HepG2 (cell line): ENCODE data around the gene USP2. TPM values are rescaled to one million over a fixed set of nuclear protein-coding genes. Genes with fewer than 3 reads are reported as not detected.

Source experiments
- ATAC-seq: fragments of 200-7000 bp; cut with Tn5 transposase; 3 replicates; pipeline ENCODE4 v1.9.1; 2020; ENCODE audit warnings: mild to moderate bottlenecking, moderate library complexity
- BruUV-seq: library from RNA; stranded (reverse); fragments of 400-500 nt; replicated peaks from 2 replicates; lab custom pipeline; 2021; lab: Mats Ljungman, UMichigan
- CTCF ChIA-PET: fragments of 300-600 bp; formaldehyde crosslinking; extraction: SDS; loops from one replicate; lab custom pipeline; 2021; ENCODE audit warnings: low total read pairs, inconsistent platforms, low intra/inter-chr PET ratio; lab: Yijun Ruan, JAX
- POLR2A ChIA-PET: fragments of 350-600 bp; sonication (Branson Sonifier 250); formaldehyde crosslinking; loops from one replicate; lab custom pipeline; 2020; ENCODE audit warnings: antibody characterized with exemption, inconsistent platforms; lab: Yijun Ruan, JAX
- DNase-seq: peaks from one replicate; pipeline ENCODE4 v3.0.0-alpha.2; 2015; ENCODE audit warnings: low spot score
- FAIRE-seq: peaks from 3 replicates; lab custom pipeline; 2011; peaks lifted over from hg19 to GRCh38; lab: Jason Lieb, UNC
- H2AFZ ChIP-seq: one replicate; pipeline ENCODE4 v1.6.1; 2011; ENCODE audit warnings: low read length, inconsistent platforms
- H3K27ac ChIP-seq: fragments of 300-600 bp; 3 replicates; pipeline ENCODE4 v1.8.0; 2011; ENCODE audit warnings: mixed run types, mild to moderate bottlenecking, mixed read lengths, low read length, inconsistent platforms; ENCODE audit not compliant: insufficient read depth; ENCODE audit errors: extremely low read length
- H3K27me3 ChIP-seq, 2 experiments: fragments of 200-600 bp in 1 of 2; 2 replicates in 1 of 2; 3 replicates in 1 of 2; pipeline versions ENCODE4 v1.6.0 to v1.8.0; 2011; ENCODE audit warnings: low read length in 2 of 2, mild to moderate bottlenecking in 2 of 2, moderate library complexity in 2 of 2, inconsistent platforms in 1 of 2; ENCODE audit not compliant: insufficient read depth in 2 of 2, control insufficient read depth in 1 of 2
- H3K36me3 ChIP-seq, 2 experiments: fragments of 200-600 bp in 1 of 2; replicated peaks in 1 of 2; 2 replicates in 1 of 2; 3 replicates in 1 of 2; pipeline versions ENCODE4 v1.5.1 to v1.8.0; 2011; ENCODE audit warnings: low read length in 2 of 2, inconsistent platforms in 1 of 2; ENCODE audit not compliant: insufficient read depth in 2 of 2, control insufficient read depth in 1 of 2
- H3K4me1 ChIP-seq: 2 replicates; pipeline ENCODE4 v1.5.1; 2012; ENCODE audit warnings: low read length, inconsistent platforms; ENCODE audit not compliant: insufficient read depth
- H3K4me2 ChIP-seq: 2 replicates; pipeline ENCODE4 v1.6.0; 2011; ENCODE audit warnings: low read depth, low read length, inconsistent platforms
- H3K4me3 ChIP-seq, 3 experiments: fragments of 200-600 bp in 1 of 3; sonication (generic), shearing (Covaris generic) in 1 of 3; replicated peaks in 1 of 3; 2 replicates each; pipeline ENCODE4 v1.5.1; 2011 to 2016; ENCODE audit warnings: low read length in 3 of 3, inconsistent platforms in 2 of 3, low read depth in 2 of 3, mild to moderate bottlenecking in 2 of 3, control low read depth in 1 of 3, mixed read lengths in 1 of 3; ENCODE audit not compliant: insufficient read depth in 1 of 3
- H3K79me2 ChIP-seq: one replicate; pipeline ENCODE4 v1.6.1; 2011; ENCODE audit warnings: low read length, inconsistent platforms; ENCODE audit not compliant: insufficient read depth
- H3K9ac ChIP-seq: 2 replicates; pipeline ENCODE4 v1.6.0; 2011; ENCODE audit warnings: mild to moderate bottlenecking, low read depth, low read length, inconsistent platforms; ENCODE audit not compliant: insufficient read depth
- H3K9me3 ChIP-seq: 2 replicates; pipeline ENCODE4 v1.5.1; 2012; ENCODE audit warnings: mild to moderate bottlenecking, low read length
- H4K20me1 ChIP-seq: 2 replicates; pipeline ENCODE4 v1.6.0; 2011; ENCODE audit warnings: inconsistent platforms, mild to moderate bottlenecking, low read length, moderate library complexity; ENCODE audit not compliant: insufficient read depth
- AGO2 ChIP-seq: fragments of 200-400 bp; formaldehyde crosslinking; optimal IDR thresholded peaks from 2 replicates; pipeline ENCODE3; 2017; ENCODE audit warnings: mild to moderate bottlenecking, low read depth, low read length, moderate library complexity
- CBX2 ChIP-seq, 2 experiments: fragments of 200-600 bp in 1 of 2; sonication (generic); formaldehyde crosslinking in 1 of 2; IDR thresholded peaks; 2 replicates each; pipeline versions ENCODE4 v1.7.0 to v1.8.1; 2018 to 2022; ENCODE audit warnings: low read depth in 2 of 2, low read length in 1 of 2, mild to moderate bottlenecking in 1 of 2, missing genetic modification reagents in 1 of 2
- IKZF1 ChIP-seq: fragments of 450-650 bp; IDR thresholded peaks from 2 replicates; pipeline ENCODE4 v1.7.1; 2016
- KLF9 ChIP-seq: IDR thresholded peaks from 2 replicates; pipeline ENCODE4 v1.6.1; 2016; ENCODE audit warnings: low read depth
- NFKBIZ ChIP-seq: IDR thresholded peaks from 2 replicates; pipeline ENCODE4 v1.6.1; 2018; ENCODE audit warnings: missing genetic modification reagents, missing compliant biosample characterization
- SIX4 ChIP-seq: sonication (generic); formaldehyde crosslinking; IDR thresholded peaks from 2 replicates; pipeline ENCODE4 v1.4.0; 2020; ENCODE audit warnings: missing genetic modification reagents
- SRSF1 ChIP-seq: fragments of 200-400 bp; formaldehyde crosslinking; optimal IDR thresholded peaks from 2 replicates; pipeline ENCODE3; 2017; ENCODE audit warnings: mild to moderate bottlenecking, low read depth, low read length, moderate library complexity
- ZNF317 ChIP-seq: sonication (generic); formaldehyde crosslinking; IDR thresholded peaks from 2 replicates; pipeline ENCODE4 v1.5.0; 2020; ENCODE audit warnings: mild to moderate bottlenecking, missing genetic modification reagents
- ZNF615 ChIP-seq: sonication (generic); formaldehyde crosslinking; IDR thresholded peaks from 2 replicates; pipeline ENCODE4 v1.5.0; 2020; ENCODE audit warnings: mild to moderate bottlenecking, missing genetic modification reagents, borderline replicate concordance
- WGBS: methylation state at CpG from one replicate; pipeline ENCODE4 v1.1.6; 2017; ENCODE audit warnings: low lambda C conversion rate; 5-methylcytosine and 5-hydroxymethylcytosine counted together
- in situ Hi-C: cut with HindIII; loops from 2 replicates; pipeline ENCODE4 v1.10.0; 2017; ENCODE audit warnings: low pct_unique_long_range_greater_than_20kb; ENCODE audit not compliant: extremely low pct_ligation_motif_present
- intact Hi-C: fragments of 100-400 bp; cut with micrococcal nuclease; formaldehyde crosslinking; loops from one replicate; pipeline ENCODE4 v1.10.0; 2022; ENCODE audit not compliant: unreplicated experiment
- polyA plus RNA-seq, 8 experiments: library from polyadenylated mRNA; depleted of rRNA in 3 of 8; stranded (reverse) in 7 of 8; unstranded in 1 of 8; fragments of >200 nt; fragmentation: Illumina TruSeq in 4 of 8; extraction: Trizol in 4 of 8; gene quantifications; 2 replicates each; pipeline versions ENCODE4 v1.2.1 to v1.2.3, GENCODE V29; 2011 to 2016; ENCODE audit warnings: low read depth in 4 of 8, missing spikeins in 1 of 8, mixed read lengths in 1 of 8; ENCODE audit not compliant: insufficient read depth in 1 of 8
- total RNA-seq, 5 experiments: library from RNA; depleted of rRNA; stranded (reverse); fragments of >200 nt; fragmentation: Illumina TruSeq; extraction: Trizol; gene quantifications; 2 replicates each; pipeline ENCODE4 v1.2.3, GENCODE V29; 2016; ENCODE audit warnings: low read depth in 1 of 5
- TF ChIP-seq, protein P1 (sequence below): sonication (generic); formaldehyde crosslinking; IDR thresholded peaks from 2 replicates; pipeline ENCODE4 v1.5.0; 2020; ENCODE audit warnings: mild to moderate bottlenecking, missing genetic modification reagents

Gene USP2
- total and polyA plus RNA-seq, 2 of the 13 experiments (the other 11 are each of a cell fraction or from before 2014, with no cell fraction given), result 2.5 to 6.0 TPM

DNA sequence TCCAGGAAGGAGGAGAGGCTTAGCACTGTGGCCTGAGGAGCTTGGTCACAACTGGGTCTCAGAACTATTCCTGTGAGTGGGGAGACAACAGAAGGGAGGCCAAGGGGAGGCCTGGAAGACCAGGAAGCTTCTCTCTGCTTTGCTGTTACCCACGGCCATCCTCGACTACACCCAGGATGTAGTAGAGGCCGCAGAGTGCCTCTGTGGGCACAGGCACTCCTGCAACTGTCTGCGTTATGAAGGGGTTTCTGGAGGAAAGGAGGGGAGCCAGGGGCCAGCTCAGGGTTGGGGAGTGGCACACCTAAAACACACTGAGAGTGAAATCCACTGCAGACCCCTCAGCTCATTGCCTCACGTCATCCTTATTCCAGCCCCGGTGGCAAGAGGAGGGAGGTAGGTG lies 31.2 kb downstream of the USP2 start:
- no peak for DNase-seq
- POLR2A ChIA-PET, result interaction anchor here (0.6 to 1.2 kb wide), 4 partner anchors 10 to 468 kb away, joined by 3 to 5 read pairs (median 4); no protein-coding TSS in a partner anchor
- WGBS, result 39% methylated on average over 6 of the region's 6 CpGs
- ATAC-seq, result no peak
- no peaks in the 10 kb centered on the region for H3K79me2 ChIP-seq
- FAIRE-seq, result no peak
- peaks cover 65% of the 10 kb centered on the region for H3K4me1 ChIP-seq
- intact Hi-C loops (no loop called here), in situ Hi-C loops (no loop called here)
- H3K9me3 ChIP-seq, result no peaks in the 10 kb centered on the region
- no peak overlapping the region for H2AFZ ChIP-seq
- CTCF ChIA-PET, result no interaction called here
- H3K27ac ChIP-seq, result no peak overlapping the region
- H3K36me3 ChIP-seq, result no peaks in the 10 kb centered on the region
- no peak overlapping the region; the same call in 1 of the 2 replicates for H3K4me2 ChIP-seq
- H3K9ac ChIP-seq, result no peak overlapping the region
- H3K27me3 ChIP-seq, result peaks cover 0 to 13% of the 10 kb centered on the region in 2 experiments; a peak in 3 of 5 replicates
- H3K4me3 ChIP-seq, result no peak overlapping the region
- no peaks in the 10 kb centered on the region for H4K20me1 ChIP-seq
- no peak for TF ChIP-seq IKZF1
- TF ChIP-seq, protein P1, sequence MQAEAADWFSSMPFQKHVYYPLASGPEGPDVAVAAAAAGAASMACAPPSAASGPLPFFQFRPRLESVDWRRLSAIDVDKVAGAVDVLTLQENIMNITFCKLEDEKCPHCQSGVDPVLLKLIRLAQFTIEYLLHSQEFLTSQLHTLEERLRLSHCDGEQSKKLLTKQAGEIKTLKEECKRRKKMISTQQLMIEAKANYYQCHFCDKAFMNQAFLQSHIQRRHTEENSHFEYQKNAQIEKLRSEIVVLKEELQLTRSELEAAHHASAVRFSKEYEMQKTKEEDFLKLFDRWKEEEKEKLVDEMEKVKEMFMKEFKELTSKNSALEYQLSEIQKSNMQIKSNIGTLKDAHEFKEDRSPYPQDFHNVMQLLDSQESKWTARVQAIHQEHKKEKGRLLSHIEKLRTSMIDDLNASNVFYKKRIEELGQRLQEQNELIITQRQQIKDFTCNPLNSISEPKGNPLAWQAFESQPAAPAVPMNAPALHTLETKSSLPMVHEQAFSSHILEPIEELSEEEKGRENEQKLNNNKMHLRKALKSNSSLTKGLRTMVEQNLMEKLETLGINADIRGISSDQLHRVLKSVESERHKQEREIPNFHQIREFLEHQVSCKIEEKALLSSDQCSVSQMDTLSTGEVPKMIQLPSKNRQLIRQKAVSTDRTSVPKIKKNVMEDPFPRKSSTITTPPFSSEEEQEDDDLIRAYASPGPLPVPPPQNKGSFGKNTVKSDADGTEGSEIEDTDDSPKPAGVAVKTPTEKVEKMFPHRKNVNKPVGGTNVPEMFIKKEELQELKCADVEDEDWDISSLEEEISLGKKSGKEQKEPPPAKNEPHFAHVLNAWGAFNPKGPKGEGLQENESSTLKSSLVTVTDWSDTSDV (CRISPR knock-in tag), result no peak
- no peak for TF ChIP-seq ZNF317 (CRISPR knock-in tag)
- TF ChIP-seq AGO2, result no peak
- TF ChIP-seq SRSF1, result no peak
- TF ChIP-seq KLF9 (CRISPR knock-in tag), result no peak
- no peak for TF ChIP-seq SIX4
- TF ChIP-seq ZNF615 (CRISPR knock-in tag), result no peak
- TF ChIP-seq NFKBIZ, result no peak
- TF ChIP-seq CBX2 (IDR thresholded peaks at IDR 0.05; ENCODE audit: low read depth, low read length), result no peak
- no peak for TF ChIP-seq CBX2 (CRISPR knock-in tag; IDR thresholded peaks at IDR 0.05; ENCODE audit: low read depth)
- BruUV-seq, result no TSS peak
